Esophagus muscularis mucosa (tissue), 4 donors: Measurements from ENCODE around the gene EML6. TPM values are rescaled to one million over a fixed set of nuclear protein-coding genes. Genes with fewer than 3 reads are reported as not detected.

Source experiments
- DNase-seq: peaks from one replicate; pipeline ENCODE4 v3.0.0-alpha.2; 2017; ENCODE audit errors: extremely low spot score
- H3K27ac ChIP-seq, 4 donors: fragments of 200-600 bp; sonication (generic); replicated peaks in 1 of 4; 1 replicate in 3 of 4; 2 replicates in 1 of 4; pipeline ENCODE4 v1.5.1; 2016 to 2019; ENCODE audit warnings: mild to moderate bottlenecking in 1 of 4
- H3K27me3 ChIP-seq, 4 donors: fragments of 200-600 bp; sonication (generic); one replicate each; pipeline versions ENCODE4 v1.5.1 to v1.6.0; 2016 to 2019
- H3K36me3 ChIP-seq, 4 donors: fragments of 200-600 bp; sonication (generic); one replicate each; pipeline ENCODE4 v1.5.1; 2016 to 2019
- H3K4me1 ChIP-seq, 4 donors: fragments of 200-600 bp; sonication (generic); one replicate each; pipeline ENCODE4 v1.5.1; 2016 to 2019
- H3K4me3 ChIP-seq, 4 donors: fragments of 200-600 bp; sonication (generic); 1 replicate in 2 of 4; 2 replicates in 2 of 4; pipeline ENCODE4 v1.5.1; 2016 to 2019; ENCODE audit warnings: mild to moderate bottlenecking in 4 of 4, moderate library complexity in 1 of 4
- H3K9me3 ChIP-seq, 4 donors: fragments of 200-600 bp; sonication (generic); 1 replicate in 3 of 4; 2 replicates in 1 of 4; pipeline ENCODE4 v1.5.1; 2016 to 2019
- CTCF ChIP-seq, 3 experiments: fragments of 200-600 bp in 2 of 3; fragments of 450-650 bp in 1 of 3; sonication (generic) in 2 of 3; IDR thresholded peaks; one replicate each; pipeline ENCODE4 v1.5.1; 2017 to 2019; ENCODE audit warnings: antibody characterized with exemption in 3 of 3, mild to moderate bottlenecking in 2 of 3, moderate library complexity in 1 of 3
- EP300 ChIP-seq: sonication (generic); formaldehyde crosslinking; IDR thresholded peaks from one replicate; pipeline ENCODE4 v1.6.1; 2017; ENCODE audit warnings: antibody characterized with exemption
- POLR2A ChIP-seq: fragments of 450-650 bp; IDR thresholded peaks from one replicate; pipeline ENCODE4 v1.6.1; 2017; ENCODE audit warnings: antibody characterized with exemption, moderate library complexity, mild to moderate bottlenecking, low read depth
- POLR2AphosphoS5 ChIP-seq, 2 donors: sonication (generic); formaldehyde crosslinking; IDR thresholded peaks; one replicate each; pipeline ENCODE4 v1.6.1; 2017; ENCODE audit warnings: antibody characterized with exemption in 2 of 2
- WGBS: methylation state at CpG from one replicate; pipeline ENCODE4 v1.1.5; 2018; 5-methylcytosine and 5-hydroxymethylcytosine counted together
- intact Hi-C: fragments of 100-400 bp; cut with DNase I; formaldehyde crosslinking; loops from one replicate; pipeline ENCODE4 v1.15.1; 2023
- total RNA-seq, 4 donors: library from RNA; depleted of rRNA; stranded (reverse); fragments of >200 nt; gene quantifications; one replicate each; pipeline versions ENCODE4 v1.1.0 to v1.2.1, GENCODE V29; 2016

The EML6 gene
- total RNA-seq, 4 donors from 2014 or later: 0.75 to 4.6 (median 0.89) TPM

GRCh38 chr2:54964271-54964670 lies 240.8 kb downstream of the EML6 start:
- H3K36me3 ChIP-seq: peaks cover 0 to 16% (median 1%) of the 10 kb centered on the region in 4 donors
- no peaks in the 10 kb centered on the region for H3K9me3 ChIP-seq
- no peak overlapping the region for H3K4me3 ChIP-seq
- no peak for TF ChIP-seq POLR2AphosphoS5 (IDR thresholded peaks at IDR 0.05)
- TF ChIP-seq CTCF (IDR thresholded peaks at IDR 0.05): no peak
- TF ChIP-seq POLR2A: no peak
- no peak for TF ChIP-seq EP300
- peaks cover 0 to 15% (median 13%) of the 10 kb centered on the region in 4 donors for H3K4me1 ChIP-seq
- no peak overlapping the region for H3K27ac ChIP-seq
- WGBS: 90% methylated on average over 8 of the region's 8 CpGs
- intact Hi-C loops: no loop called here
- no peak for DNase-seq
- no peaks in the 10 kb centered on the region for H3K27me3 ChIP-seq

GRCh38 chr2:54964816-54965215 lies 241.4 kb downstream of the EML6 start:
- Histone ChIP-seq H3K4me1 (peaks cover 1 to 15% (median 13%) of the 10 kb centered on the region in 4 donors), H3K27me3 (no peaks in the 10 kb centered on the region), H3K27ac (no peak overlapping the region), H3K36me3 (peaks cover 0 to 19% (median 3%) of the 10 kb centered on the region in 4 donors), H3K4me3 (no peak overlapping the region), H3K9me3 (no peaks in the 10 kb centered on the region)
- intact Hi-C loops: no loop called here
- 55% methylated on average over 4 of the region's 4 CpGs for WGBS
- TF ChIP-seq EP300 (no peak), CTCF (IDR thresholded peaks at IDR 0.05) (no peak), POLR2A (no peak), POLR2AphosphoS5 (IDR thresholded peaks at IDR 0.05) (no peak)
- no peak for DNase-seq

- intact Hi-C loops: no loop called here
These were observed 242.0 kb downstream of the EML6 start for GRCh38 chr2:54965425-54965824.

GRCh38 chr2:54966165-54966832 lies 242.8 kb downstream of the EML6 start:
- no peak for TF ChIP-seq CTCF (IDR thresholded peaks at IDR 0.05)
- TF ChIP-seq EP300: no peak
- TF ChIP-seq POLR2AphosphoS5 (IDR thresholded peaks at IDR 0.05): no peak
- no peak for TF ChIP-seq POLR2A
- intact Hi-C loops: no loop called here
- DNase-seq: peak; percentile 29
- H3K27ac ChIP-seq: no peak overlapping the region
- 81% methylated on average over 8 of the region's 8 CpGs for WGBS
- no peaks in the 10 kb centered on the region for H3K9me3 ChIP-seq
- peaks cover 0 to 31% (median 6%) of the 10 kb centered on the region in 4 donors for H3K36me3 ChIP-seq
- H3K4me1 ChIP-seq: peaks cover 5 to 15% (median 13%) of the 10 kb centered on the region in 4 donors
- no peak overlapping the region for H3K4me3 ChIP-seq
- no peaks in the 10 kb centered on the region for H3K27me3 ChIP-seq

More at GRCh38 chr2:54965425-54965824, 242.0 kb downstream of the EML6 start:
- Histone ChIP-seq H3K4me1 (peaks cover 5 to 15% (median 13%) of the 10 kb centered on the region in 4 donors), H3K4me3 (no peak overlapping the region), H3K36me3 (peaks cover 0 to 22% (median 5%) of the 10 kb centered on the region in 4 donors), H3K9me3 (no peaks in the 10 kb centered on the region), H3K27me3 (no peaks in the 10 kb centered on the region), H3K27ac (no peak overlapping the region)
- whole genome bisulfite sequencing: 98% methylated on average over 6 of the region's 6 CpGs
- TF ChIP-seq EP300: no peak
- no peak for TF ChIP-seq POLR2A
- no peak for TF ChIP-seq CTCF (IDR thresholded peaks at IDR 0.05)
- no peak for TF ChIP-seq POLR2AphosphoS5 (IDR thresholded peaks at IDR 0.05)
- peak; percentile 55 for DNase-seq
